ENCODE data around the gene CCDC141.

- TF ChIP-seq POLR2AphosphoS5 (IDR thresholded peaks at IDR 0.05; ENCODE audit: low read depth) (no peak), EZH2 (IDR thresholded peaks at IDR 0.05; ENCODE audit: low read depth, unreplicated experiment) (no peak), EZH2phosphoT487 (IDR thresholded peaks at IDR 0.05; ENCODE audit: unreplicated experiment) (no peak)
- TF ChIP-seq, protein P1, sequence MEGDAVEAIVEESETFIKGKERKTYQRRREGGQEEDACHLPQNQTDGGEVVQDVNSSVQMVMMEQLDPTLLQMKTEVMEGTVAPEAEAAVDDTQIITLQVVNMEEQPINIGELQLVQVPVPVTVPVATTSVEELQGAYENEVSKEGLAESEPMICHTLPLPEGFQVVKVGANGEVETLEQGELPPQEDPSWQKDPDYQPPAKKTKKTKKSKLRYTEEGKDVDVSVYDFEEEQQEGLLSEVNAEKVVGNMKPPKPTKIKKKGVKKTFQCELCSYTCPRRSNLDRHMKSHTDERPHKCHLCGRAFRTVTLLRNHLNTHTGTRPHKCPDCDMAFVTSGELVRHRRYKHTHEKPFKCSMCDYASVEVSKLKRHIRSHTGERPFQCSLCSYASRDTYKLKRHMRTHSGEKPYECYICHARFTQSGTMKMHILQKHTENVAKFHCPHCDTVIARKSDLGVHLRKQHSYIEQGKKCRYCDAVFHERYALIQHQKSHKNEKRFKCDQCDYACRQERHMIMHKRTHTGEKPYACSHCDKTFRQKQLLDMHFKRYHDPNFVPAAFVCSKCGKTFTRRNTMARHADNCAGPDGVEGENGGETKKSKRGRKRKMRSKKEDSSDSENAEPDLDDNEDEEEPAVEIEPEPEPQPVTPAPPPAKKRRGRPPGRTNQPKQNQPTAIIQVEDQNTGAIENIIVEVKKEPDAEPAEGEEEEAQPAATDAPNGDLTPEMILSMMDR (conservative IDR thresholded peaks at IDR 0.05; ENCODE audit: low read depth in 2 of 2) = no peak
Measured at GRCh38 chr2:178905261-178905660, 144.7 kb downstream of the CCDC141 start.

All from GM23338 (cell line).